ENCODE measurements around the gene IRF5.

DNA sequence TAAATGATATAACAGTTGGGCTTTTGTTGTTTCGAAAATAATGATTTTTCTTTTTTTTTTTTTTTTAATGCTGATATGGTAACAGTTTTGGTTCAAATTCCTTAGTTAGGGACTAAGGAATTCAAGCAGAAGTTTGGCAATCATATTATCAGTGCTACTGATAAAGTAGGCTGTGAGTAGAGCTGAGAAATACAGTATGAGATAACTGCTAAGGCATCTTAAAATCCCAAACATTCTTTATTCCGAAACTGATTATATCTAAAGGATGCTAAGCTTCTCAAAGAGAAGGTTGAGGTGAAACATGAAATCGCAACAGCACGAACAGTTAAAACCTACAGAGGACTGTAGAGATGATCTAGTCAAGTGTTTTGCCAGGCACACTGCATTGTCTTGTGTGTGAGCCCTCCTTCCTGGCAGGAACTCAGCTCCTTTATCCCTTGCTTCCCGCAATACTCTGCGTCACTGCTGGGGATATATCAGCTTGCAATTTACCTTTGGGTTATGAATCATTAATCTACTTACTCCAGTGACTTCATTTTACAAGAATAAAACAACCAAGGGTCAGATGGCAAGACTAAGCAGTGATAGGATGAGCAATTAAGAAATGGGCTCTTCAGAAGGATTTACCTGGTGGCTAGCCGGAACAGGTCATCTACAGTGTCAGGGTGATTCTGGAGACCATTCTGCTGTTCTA lies 36.7 kb downstream of the IRF5 start:
- no peak for TF ChIP-seq CTCF (IDR thresholded peaks at IDR 0.05; ENCODE audit: poor library complexity, severe bottlenecking)
- no peak for TF ChIP-seq MXI1 (conservative IDR thresholded peaks at IDR 0.05; ENCODE audit: poor library complexity, severe bottlenecking)
- no peak for TF ChIP-seq EZH2 (IDR thresholded peaks at IDR 0.05; ENCODE audit: borderline replicate concordance, insufficient read depth, low read length, poor library complexity, severe bottlenecking)
- TF ChIP-seq REST (IDR thresholded peaks at IDR 0.05; ENCODE audit: borderline replicate concordance), result no peak
- TF ChIP-seq POLR2AphosphoS5 (IDR thresholded peaks at IDR 0.05), result no peak
- no peak for TF ChIP-seq SMC3 (conservative IDR thresholded peaks at IDR 0.05; ENCODE audit: poor library complexity)
- no peak for TF ChIP-seq RAD21 (conservative IDR thresholded peaks at IDR 0.05)

Data from neural cell (in vitro differentiated cells).